ENCODE data around the gene TMTC3. TPM values are rescaled to one million over a fixed set of nuclear protein-coding genes. Genes with fewer than 3 reads are reported as not detected.

Gene TMTC3
- polyA plus RNA-seq, 6 donors from 2014 or later: 3.0 to 4.4 (median 3.2) TPM; not detected in 1

DNA sequence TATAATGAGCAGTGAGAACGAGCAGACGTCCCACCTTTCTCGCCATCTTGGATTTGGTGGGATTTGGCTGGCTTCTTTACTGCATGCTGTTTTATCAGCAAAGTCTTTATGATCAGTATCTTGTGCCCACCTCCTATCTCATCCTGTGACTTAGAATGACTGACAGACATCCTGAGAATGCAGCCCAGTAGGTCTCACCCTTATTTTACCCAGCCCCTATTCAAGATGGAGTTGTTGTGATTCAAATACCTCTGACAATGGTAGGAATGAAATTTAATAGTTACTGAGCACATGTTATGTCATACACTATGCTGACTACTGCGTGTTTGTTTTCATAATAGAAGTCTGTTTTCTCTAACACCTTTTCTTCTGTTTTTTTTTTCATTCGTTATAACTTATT, 1.9 kb downstream of the TMTC3 start:
- Mint-ChIP-seq H3K4me1 (peaks cover 17 to 37% (median 31%) of the 10 kb centered on the region in 3 donors), H3K4me3 (peak overlapping the region in 5 of 8 donors; percentile 1 to 98 (median 86)), H3K27me3 (no peaks in the 10 kb centered on the region), H3K9me3 (no peaks in the 10 kb centered on the region), H3K36me3 (peaks cover 0 to 4% of the 10 kb centered on the region in 2 donors), H3K27ac (peak overlapping the region in 1 of 6 donors; percentile 8)
- DNase-seq: no peak
- no peak for ATAC-seq (ENCODE audit: low read depth in 2 of 2)

DNA sequence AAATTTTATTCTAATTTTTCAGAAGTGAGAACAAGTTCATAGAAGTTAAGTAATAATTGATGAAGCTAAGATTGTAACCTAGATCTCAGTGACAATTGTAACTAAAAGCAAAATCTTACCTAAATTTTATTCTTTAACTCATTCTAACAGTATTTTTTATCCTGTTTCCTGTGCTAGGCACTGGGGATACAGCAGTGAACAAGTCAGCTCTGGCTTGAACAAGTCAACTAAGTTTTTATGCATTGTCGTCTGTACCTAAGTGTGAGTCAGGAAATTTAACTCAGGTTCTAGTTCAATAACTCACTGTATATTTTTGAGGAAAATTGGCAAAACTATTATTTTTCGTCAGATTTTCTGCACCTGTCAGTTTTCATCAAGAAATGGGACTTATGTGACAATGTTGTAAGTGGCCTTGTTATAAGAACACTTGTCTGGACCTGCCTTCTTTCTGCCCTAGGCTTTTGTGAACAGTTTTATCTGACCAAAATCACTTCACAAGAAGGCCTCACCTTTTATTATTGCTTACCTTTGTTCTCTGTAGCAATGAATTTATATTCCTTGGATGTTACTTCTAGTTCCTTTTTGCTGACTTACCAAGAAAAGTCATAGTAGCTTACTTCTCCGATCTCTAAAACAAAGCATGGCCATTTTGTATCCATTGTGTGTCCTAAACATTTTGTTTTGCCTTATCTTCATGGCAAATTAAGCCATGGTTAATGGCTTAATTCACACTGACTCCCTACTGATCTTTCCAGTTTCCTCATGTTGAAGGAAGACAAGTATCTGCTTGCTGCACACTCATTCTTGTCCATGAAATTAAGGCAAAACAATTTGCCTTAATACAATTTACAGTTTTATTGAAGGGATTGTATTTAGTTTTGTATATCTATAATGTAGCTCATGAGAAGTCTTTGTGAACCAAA, 2.7 kb downstream of the TMTC3 start:
- DNase-seq (no peak), ATAC-seq (ENCODE audit: low read depth in 2 of 2) (no peak)
- Mint-ChIP-seq H3K4me3 (peak overlapping the region in 1 of 8 donors; percentile 98), H3K4me1 (peaks cover 19 to 39% (median 31%) of the 10 kb centered on the region in 3 donors), H3K9me3 (no peaks in the 10 kb centered on the region), H3K27ac (peak overlapping the region in 1 of 6 donors; percentile 8), H3K27me3 (no peaks in the 10 kb centered on the region), H3K36me3 (peaks cover 2 to 4% of the 10 kb centered on the region in 2 donors)

DNA sequence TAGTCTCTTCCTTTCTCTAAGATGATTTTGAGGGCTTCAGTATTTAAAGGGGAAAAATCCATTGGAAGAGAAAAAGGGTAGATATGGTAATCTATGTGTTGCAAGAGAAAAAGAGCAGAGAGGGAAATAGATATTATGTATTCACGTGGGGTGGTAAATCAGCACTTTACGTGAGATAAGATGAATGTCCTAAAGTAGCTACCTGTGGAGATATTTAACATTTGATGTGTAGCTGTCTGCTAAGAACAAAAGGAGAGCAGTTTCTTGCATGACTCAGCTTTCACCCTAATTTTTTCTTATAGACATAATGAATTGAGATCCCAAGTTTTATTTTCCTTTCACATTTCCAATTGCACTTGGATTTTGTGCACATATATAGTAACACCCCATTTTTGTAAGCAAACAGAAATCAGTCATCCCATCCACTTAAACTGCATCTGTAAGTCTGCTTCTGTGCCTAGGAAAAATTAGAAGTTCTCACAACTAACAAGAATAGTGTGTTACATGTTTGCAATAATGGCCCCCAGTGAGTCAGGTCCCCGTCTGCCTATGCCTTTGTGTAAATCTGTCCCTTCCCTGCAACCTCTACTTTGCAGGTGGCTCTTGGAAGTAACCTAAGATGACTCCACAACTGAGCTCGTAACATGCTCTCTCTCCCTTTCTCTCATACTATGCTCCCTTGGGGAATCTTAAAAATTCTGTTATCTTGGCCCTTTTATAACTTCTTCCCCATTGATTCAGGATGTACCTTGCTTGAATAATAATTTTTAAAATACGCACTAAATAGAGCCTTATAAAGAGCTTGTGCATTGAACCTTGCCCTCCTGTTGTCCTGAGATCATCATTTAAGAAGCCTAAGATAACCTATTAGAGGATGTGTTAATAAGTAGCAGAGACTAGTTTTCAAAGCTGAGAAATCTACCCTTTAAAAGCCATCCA, 3.7 kb downstream of the TMTC3 start:
- ATAC-seq (ENCODE audit: low read depth in 2 of 2) (no peak), DNase-seq (no peak)
- H3K27ac Mint-ChIP-seq: peak overlapping the region in 1 of 6 donors; percentile 4
- H3K9me3 Mint-ChIP-seq: no peaks in the 10 kb centered on the region
- peaks cover 5 to 6% of the 10 kb centered on the region in 2 donors for H3K36me3 Mint-ChIP-seq
- no peaks in the 10 kb centered on the region for H3K27me3 Mint-ChIP-seq
- H3K4me3 Mint-ChIP-seq: peak overlapping the region in 1 of 8 donors; percentile 98
- H3K4me1 Mint-ChIP-seq: peaks cover 23 to 46% (median 31%) of the 10 kb centered on the region in 3 donors

DNA sequence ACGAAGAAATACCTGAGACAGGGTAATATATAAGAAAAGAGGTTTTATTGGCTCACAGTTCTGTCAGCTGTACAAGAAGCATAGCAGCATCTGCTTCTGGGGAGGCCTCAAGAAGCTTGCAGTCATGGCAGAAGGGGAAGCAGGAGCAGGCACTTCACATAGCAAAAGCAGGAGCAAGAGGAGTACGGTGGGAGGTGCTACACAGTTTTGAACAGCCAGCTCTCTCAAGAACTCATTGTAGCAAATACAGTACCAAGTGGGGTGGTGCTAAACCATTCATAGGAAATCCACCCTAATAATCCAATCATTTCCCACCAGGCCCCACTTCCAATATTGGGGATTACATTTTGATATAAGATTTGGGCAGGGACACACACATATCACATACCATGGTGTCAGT, 8.0 kb downstream of the TMTC3 start:
- no peak overlapping the region for H3K27ac Mint-ChIP-seq

DNA sequence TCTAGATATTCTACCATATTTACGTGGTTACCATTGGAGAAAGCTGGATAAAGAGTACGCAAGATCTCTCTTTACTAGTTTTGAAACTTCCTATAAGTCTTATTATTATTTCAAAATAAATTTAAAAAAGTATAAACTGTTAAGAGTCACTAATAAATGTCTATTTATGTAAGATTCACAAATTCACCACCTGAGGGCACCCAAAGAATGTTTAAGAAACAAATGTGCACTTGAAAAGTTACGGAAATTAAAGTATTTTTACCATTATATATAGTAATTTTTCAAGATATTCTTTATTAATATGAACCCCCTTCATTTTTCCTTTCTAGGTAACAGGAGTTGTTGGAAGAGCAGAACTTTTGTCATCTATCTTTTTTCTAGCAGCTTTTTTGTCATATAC, 11.9 kb downstream of the TMTC3 start:
- DNase-seq: no peak
- peaks cover 0 to 15% (median 12%) of the 10 kb centered on the region in 3 donors for H3K4me1 Mint-ChIP-seq
- no peak overlapping the region for H3K27ac Mint-ChIP-seq
- H3K4me3 Mint-ChIP-seq: no peak overlapping the region
- no peaks in the 10 kb centered on the region for H3K9me3 Mint-ChIP-seq
- H3K36me3 Mint-ChIP-seq: peaks cover 11 to 13% of the 10 kb centered on the region in 2 donors
- ATAC-seq (ENCODE audit: low read depth in 2 of 2): no peak
- H3K27me3 Mint-ChIP-seq: no peaks in the 10 kb centered on the region

More for the DNA sequence above, 8.0 kb downstream of the TMTC3 start:
- Mint-ChIP-seq H3K4me1 (peaks cover 2 to 26% (median 15%) of the 10 kb centered on the region in 3 donors), H3K4me3 (no peak overlapping the region), H3K27me3 (no peaks in the 10 kb centered on the region), H3K9me3 (no peaks in the 10 kb centered on the region), H3K36me3 (peaks cover 5 to 13% of the 10 kb centered on the region in 2 donors)
- DNase-seq (no peak), ATAC-seq (ENCODE audit: low read depth in 2 of 2) (no peak)

DNA sequence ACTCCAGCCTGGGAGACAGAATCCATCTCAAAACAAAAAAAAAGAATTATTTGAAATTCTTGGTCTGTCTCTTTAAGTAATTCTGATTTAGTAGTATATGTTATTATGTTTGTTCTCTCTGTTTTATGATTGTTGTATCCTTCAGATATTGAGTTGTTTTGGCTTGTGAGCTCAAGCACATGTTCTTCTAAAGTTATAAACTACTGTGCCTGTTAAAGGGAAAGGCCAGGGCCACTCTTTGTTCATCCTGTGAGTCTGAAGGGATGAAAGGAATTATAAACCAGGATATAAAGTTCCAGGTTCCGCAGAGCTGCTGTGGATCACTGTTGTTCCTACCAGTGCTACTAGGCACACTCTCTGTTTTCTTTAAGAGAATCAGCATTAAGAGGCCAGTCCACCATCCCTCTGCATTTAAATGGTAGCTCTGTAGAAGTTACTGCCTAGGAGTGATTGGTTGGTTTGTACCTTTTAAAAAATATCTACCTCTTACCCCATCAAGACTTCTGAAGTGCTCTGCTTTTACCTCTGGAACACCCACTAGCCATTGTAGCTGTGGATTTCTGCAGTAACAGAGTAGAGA, 14.1 kb downstream of the TMTC3 start:
- peaks cover 6 to 11% of the 10 kb centered on the region in 2 donors for H3K36me3 Mint-ChIP-seq
- ATAC-seq (ENCODE audit: low read depth in 2 of 2): no peak

DNA sequence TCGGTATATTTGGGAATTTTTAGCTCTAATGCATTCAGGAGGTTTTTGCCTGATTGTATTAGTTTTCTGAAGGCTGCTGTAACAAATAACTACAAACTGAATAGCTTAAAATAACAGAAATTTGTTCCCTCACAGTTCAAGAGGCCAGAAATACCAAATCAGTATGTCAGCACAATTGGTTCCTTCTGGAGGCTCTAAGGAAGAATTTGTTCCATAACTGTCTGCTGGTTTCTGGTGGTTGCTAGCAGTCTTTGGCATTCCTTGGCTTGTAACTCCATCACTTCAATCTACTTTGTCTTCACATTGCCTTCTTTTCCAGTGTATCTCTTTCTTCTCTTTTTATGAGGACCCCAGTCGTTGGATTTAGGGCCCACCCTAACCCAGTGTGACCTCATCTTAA, 21.3 kb downstream of the TMTC3 start:
- Mint-ChIP-seq H3K36me3 (peaks cover 27 to 32% of the 10 kb centered on the region in 2 donors), H3K4me3 (no peak overlapping the region), H3K27me3 (no peaks in the 10 kb centered on the region), H3K9me3 (no peaks in the 10 kb centered on the region), H3K27ac (no peak overlapping the region), H3K4me1 (peaks cover 0 to 4% (median 0%) of the 10 kb centered on the region in 3 donors)
- DNase-seq (no peak), ATAC-seq (ENCODE audit: low read depth in 2 of 2) (no peak)

More for the DNA sequence above, 14.1 kb downstream of the TMTC3 start:
- Mint-ChIP-seq H3K27ac (peak overlapping the region in 2 of 6 donors; percentile 18 to 33), H3K4me3 (no peak overlapping the region), H3K4me1 (peaks cover 0 to 10% (median 6%) of the 10 kb centered on the region in 3 donors), H3K9me3 (no peaks in the 10 kb centered on the region), H3K27me3 (no peaks in the 10 kb centered on the region)
- no peak for DNase-seq

DNA sequence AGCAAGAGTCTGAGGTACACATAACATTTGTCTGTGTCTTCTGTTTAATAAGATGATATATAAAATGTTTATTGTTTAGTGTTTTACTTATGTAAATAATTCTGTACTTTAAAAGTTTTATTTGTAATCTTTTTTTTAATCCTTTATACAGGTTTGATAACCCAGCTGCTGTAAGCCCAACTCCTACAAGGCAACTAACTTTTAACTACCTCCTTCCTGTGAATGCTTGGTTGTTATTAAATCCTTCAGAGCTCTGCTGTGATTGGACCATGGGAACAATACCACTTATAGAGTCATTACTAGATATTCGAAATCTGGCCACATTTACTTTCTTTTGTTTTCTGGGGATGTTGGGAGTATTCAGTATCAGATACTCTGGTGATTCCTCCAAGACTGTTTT, 24.1 kb downstream of the TMTC3 start:
- Mint-ChIP-seq H3K4me3 (no peak overlapping the region), H3K27me3 (no peaks in the 10 kb centered on the region), H3K4me1 (peaks cover 0 to under 1% (median under 1%) of the 10 kb centered on the region in 3 donors), H3K36me3 (peaks cover 29 to 36% of the 10 kb centered on the region in 2 donors), H3K27ac (no peak overlapping the region), H3K9me3 (no peaks in the 10 kb centered on the region)
- ATAC-seq (ENCODE audit: low read depth in 2 of 2) (no peak), DNase-seq (no peak)

DNA sequence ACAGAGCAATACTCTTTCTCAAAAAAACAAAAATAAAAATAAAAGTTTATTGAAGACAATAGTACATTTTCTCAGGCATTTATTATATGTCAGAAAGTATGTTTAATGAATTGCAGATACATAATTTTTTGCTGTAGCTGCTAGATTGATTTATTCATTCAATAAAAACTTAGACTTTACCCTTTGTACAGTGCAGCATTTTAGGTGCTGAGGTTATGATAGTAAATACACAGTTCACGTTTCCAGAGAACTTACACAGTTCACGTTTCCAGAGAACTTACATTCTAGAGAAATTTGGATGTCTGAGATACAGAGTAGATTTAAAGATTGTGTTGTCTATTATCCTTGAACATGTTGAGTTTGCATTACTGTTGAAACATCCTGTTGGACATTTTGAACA, 25.3 kb downstream of the TMTC3 start:
- Mint-ChIP-seq H3K27me3 (no peaks in the 10 kb centered on the region), H3K9me3 (no peaks in the 10 kb centered on the region), H3K27ac (no peak overlapping the region), H3K4me1 (peaks cover 2 to 7% (median 6%) of the 10 kb centered on the region in 3 donors), H3K4me3 (no peak overlapping the region), H3K36me3 (peaks cover 31 to 35% of the 10 kb centered on the region in 2 donors)
- DNase-seq (no peak), ATAC-seq (ENCODE audit: low read depth in 2 of 2) (no peak)

DNA sequence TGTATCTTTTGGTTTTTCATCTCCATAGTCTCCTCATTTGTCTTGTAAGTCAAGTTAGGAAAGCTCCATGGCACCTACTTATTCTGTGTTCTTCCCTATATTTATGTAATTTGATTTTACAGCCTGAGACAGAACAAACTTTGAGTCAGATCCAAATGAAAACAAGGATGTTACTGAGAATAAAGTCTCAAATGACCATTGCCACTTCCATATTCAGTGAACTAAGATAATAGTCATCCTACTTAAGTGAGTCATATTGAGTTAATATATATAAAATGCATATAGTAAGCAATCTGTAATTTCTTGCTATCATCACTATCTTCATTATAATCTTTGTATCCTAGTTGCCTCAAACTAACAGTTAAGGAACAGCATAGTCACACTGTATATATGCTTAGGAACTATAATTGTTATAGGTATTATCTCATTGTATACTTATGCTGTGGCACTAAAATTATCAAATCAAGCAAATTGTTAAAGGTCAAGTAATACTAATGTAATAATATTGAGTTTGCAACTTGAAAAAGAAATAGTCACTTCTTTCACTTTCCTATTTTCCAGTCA, 30.8 kb downstream of the TMTC3 start:
- DNase-seq: no peak
- peaks cover 36 to 39% of the 10 kb centered on the region in 2 donors for H3K36me3 Mint-ChIP-seq
- no peaks in the 10 kb centered on the region for H3K9me3 Mint-ChIP-seq
- no peak overlapping the region for H3K4me3 Mint-ChIP-seq
- H3K4me1 Mint-ChIP-seq: peaks cover 2 to 7% (median 6%) of the 10 kb centered on the region in 3 donors
- H3K27ac Mint-ChIP-seq: no peak overlapping the region
- no peaks in the 10 kb centered on the region for H3K27me3 Mint-ChIP-seq
- no peak for ATAC-seq (ENCODE audit: low read depth in 2 of 2)

DNA sequence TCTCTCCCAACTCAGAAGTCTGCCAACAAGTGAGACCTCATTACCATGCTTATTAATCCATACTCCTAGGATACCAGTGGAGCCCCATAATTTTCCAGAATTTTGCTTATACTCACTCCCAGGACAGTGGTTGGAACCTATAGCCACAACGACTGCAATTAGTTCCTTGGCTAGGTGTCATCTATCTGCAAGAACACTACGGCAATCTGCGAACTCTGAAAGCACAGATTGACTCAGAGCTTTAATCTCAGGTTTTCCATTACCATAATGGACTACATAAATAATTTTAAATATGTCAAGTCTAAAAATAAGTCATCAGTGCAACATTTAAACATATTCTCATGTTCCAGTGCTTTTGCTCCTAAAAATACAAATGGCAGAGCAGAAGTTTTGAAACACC, 33.4 kb downstream of the TMTC3 start:
- peaks cover 2 to 7% (median 6%) of the 10 kb centered on the region in 3 donors for H3K4me1 Mint-ChIP-seq
- peak overlapping the region in 1 of 6 donors; percentile 13 for H3K27ac Mint-ChIP-seq
- peaks cover 0 to 4% (median 0%) of the 10 kb centered on the region in 7 donors for H3K9me3 Mint-ChIP-seq
- DNase-seq: no peak
- no peak for ATAC-seq (ENCODE audit: low read depth in 2 of 2)
- peaks cover 45 to 57% of the 10 kb centered on the region in 2 donors for H3K36me3 Mint-ChIP-seq
- H3K27me3 Mint-ChIP-seq: no peaks in the 10 kb centered on the region
- no peak overlapping the region for H3K4me3 Mint-ChIP-seq

DNA sequence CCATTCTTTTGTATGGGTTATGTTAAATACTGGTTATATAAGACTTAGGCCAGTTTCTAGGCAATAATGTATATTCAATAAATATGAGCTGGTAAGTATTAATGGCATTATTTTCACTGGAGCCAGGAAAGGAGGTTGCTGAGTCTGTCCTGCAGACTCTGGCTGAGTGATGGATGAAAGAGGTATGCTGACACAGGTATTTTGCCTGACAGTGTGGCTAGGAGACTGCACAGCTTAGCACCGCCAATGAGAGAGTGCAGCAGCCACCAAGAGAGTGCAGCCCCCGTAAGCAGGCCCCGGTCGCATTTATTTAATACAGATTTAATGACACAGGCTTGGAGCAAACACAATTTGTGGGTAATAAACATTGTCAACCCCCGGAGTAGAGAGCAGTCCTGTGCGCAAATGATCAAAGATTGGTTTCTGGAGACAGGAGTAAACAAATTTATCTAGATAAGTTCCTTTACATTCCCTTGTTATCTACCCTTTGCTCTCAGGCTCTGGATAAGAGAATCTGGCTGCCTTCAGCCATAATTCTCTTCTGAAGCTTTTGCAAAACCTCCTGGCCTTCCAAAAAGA, 37.4 kb downstream of the TMTC3 start:
- ATAC-seq (ENCODE audit: low read depth in 2 of 2): no peak
- peaks cover 0 to 24% (median 4%) of the 10 kb centered on the region in 7 donors for H3K9me3 Mint-ChIP-seq
- peaks cover 58 to 78% of the 10 kb centered on the region in 2 donors for H3K36me3 Mint-ChIP-seq
- DNase-seq: no peak
- no peak overlapping the region for H3K27ac Mint-ChIP-seq
- H3K4me1 Mint-ChIP-seq: no peaks in the 10 kb centered on the region
- H3K4me3 Mint-ChIP-seq: no peak overlapping the region
- no peaks in the 10 kb centered on the region for H3K27me3 Mint-ChIP-seq
